ENCODE measurements around the gene ZNF608.

- peak in 1 of 4 donors; percentile 22 for TF ChIP-seq CTCF (IDR thresholded peaks at IDR 0.05)
- TF ChIP-seq POLR2A (IDR thresholded peaks at IDR 0.05) = peak; percentile 31
Observed at GRCh38 chr5:124745928-124746915, at the start of gene ZNF608.

All from right lobe of liver (tissue), 4 donors.